Fibroblast of upper back skin (primary cell): Measurements from ENCODE around the gene CNNM2.
"Not testable (repeated sequence)": the region's sequence is repeated elsewhere in the genome, so short reads cannot be mapped to it uniquely, and the experiment has no call there.

Experiments used
- DNase-seq: peaks from one replicate; pipeline ENCODE4 v3.0.0-alpha.2; 2013

Gene CNNM2

GRCh38 chr10:103111031-103111917 lies 193.2 kb downstream of the CNNM2 start:
- DNase-seq, result no peak

GRCh38 chr10:103111918-103112877 lies 194.1 kb downstream of the CNNM2 start:
- DNase-seq, result no peak

- DNase-seq, result no peak
These were observed 196.8 kb downstream of the CNNM2 start for GRCh38 chr10:103114876-103115275.

GRCh38 chr10:103117247-103117646 lies 199.2 kb downstream of the CNNM2 start:
- DNase-seq, result no peak

- no peak for DNase-seq
These were observed 202.5 kb downstream of the CNNM2 start for GRCh38 chr10:103120546-103120945.

- DNase-seq, result no peak
These were observed 203.1 kb downstream of the CNNM2 start for GRCh38 chr10:103120977-103121735.

- DNase-seq, result no peak
These were observed 205.4 kb downstream of the CNNM2 start for GRCh38 chr10:103123282-103124024.

GRCh38 chr10:103124420-103125096 lies 206.5 kb downstream of the CNNM2 start:
- DNase-seq, result no peak

- peak; percentile 20 for DNase-seq
These were observed 207.5 kb downstream of the CNNM2 start for GRCh38 chr10:103125323-103126267.

GRCh38 chr10:103127241-103127640 lies 209.1 kb downstream of the CNNM2 start:
- peak; percentile 13 for DNase-seq

- not testable (repeated sequence) for DNase-seq
These were observed 212.1 kb downstream of the CNNM2 start for GRCh38 chr10:103130180-103130579.

- DNase-seq, result no peak
These were observed 212.8 kb downstream of the CNNM2 start for GRCh38 chr10:103130910-103131309.

- DNase-seq, result not testable (repeated sequence)
These were observed 217.1 kb downstream of the CNNM2 start for GRCh38 chr10:103135168-103135567.

- no peak for DNase-seq
These were observed 221.7 kb downstream of the CNNM2 start for GRCh38 chr10:103139803-103140202.
